Erythroblast (primary cell): ENCODE data around the gene PUDP.

Source experiments
- GATA1 ChIP-seq: IDR thresholded peaks from 2 replicates; pipeline ENCODE4 v1.6.1; 2011; ENCODE audit warnings: low read depth, mild to moderate bottlenecking, control low read depth, low read length, moderate library complexity
- POLR2A ChIP-seq: IDR thresholded peaks from 2 replicates; pipeline ENCODE4 v1.6.1; 2011; ENCODE audit warnings: mild to moderate bottlenecking, low read length

GRCh38 chrX:7077241-7078230 is 70.4 kb downstream of the PUDP start:
- no peak for TF ChIP-seq POLR2A
- no peak for TF ChIP-seq GATA1
